Activated T-helper 1 cell treated with anti-CD3 and anti-CD28 coated beads, Interleukin-2, amount 50 U/mL, for 16 hours (primary cell): ENCODE measurements around the gene CLEC18C.
"Not testable (repeated sequence)": the region's sequence is repeated elsewhere in the genome, so short reads cannot be mapped to it uniquely, and the experiment has no call there.

Source experiments
- DNase-seq, 2 donors: peaks; one replicate each; pipeline ENCODE4 v3.0.0-alpha.2; 2020; ENCODE audit warnings: low read depth in 1 of 2, low spot score in 1 of 2

Gene CLEC18C

GRCh38 chr16:70159355-70160348 lies 13.9 kb upstream of the CLEC18C start:
- DNase-seq = no peak

DNA sequence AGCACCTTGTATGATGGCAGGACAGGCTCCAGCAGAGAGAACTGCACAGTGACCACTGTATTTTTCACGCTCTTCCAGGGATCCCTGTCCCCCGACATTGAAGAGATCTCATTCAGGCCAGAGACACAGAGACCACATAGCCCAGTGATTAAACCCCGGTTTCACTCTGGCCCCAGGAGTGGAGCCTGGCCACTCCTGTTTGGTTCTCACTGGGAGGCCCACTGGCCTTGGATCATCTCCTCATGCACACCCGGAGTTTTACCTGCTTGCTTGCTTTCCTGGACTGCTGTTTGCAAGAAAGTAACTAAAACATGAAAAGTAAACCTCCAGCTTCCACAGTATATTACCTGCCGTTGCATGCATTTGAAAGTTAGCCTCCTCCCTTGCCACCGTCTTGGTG lies 13.2 kb upstream of the CLEC18C start:
- no peak for DNase-seq

DNA sequence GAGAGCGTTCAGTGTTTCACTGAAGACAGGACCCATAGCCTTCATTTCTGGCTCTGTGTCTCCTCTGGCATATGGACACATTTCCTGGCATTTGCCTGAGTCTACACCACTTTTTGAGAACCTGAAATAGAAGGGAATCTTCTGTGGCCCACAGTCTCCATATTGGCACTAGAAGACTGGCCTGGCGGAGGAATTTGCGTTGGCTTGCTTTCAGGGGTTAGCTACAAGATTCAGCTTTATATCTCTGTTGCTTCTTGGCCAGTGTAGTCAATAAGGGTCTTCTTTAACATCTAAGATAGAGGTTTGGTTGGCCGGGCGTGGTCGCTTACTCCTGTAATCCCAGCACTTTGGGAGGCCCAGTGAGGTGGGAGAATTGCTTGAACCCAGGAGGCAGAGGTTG lies 12.8 kb upstream of the CLEC18C start:
- DNase-seq = no peak

GRCh38 chr16:70161350-70161749 lies 12.2 kb upstream of the CLEC18C start:
- no peak for DNase-seq

- no peak for DNase-seq
These were observed 11.5 kb upstream of the CLEC18C start for GRCh38 chr16:70162041-70162451.

GRCh38 chr16:70163596-70163995 lies 10.0 kb upstream of the CLEC18C start:
- no peak for DNase-seq

DNA sequence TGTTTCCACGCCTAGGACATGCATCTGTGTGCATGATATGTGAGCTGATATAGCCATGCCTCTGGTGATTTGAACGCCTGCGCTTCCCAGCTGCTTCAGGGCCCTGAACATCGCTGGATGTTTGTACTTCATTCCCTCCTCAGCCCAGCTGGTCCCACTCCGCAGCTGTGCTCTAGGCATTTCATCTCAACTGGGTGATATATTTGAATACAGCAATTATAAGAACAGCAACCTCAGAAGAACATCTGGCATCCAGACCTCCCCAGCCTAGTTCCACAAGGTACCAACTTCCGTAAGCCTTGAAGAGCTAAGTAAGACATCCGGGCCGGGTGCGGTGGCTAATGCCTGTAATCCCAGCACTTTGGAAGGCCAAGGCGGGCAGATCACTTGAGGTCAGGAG lies 6.9 kb upstream of the CLEC18C start:
- not testable (repeated sequence) for DNase-seq

GRCh38 chr16:70173916-70174315 lies 329 bp downstream of the CLEC18C start:
- not testable (repeated sequence) for DNase-seq

- not testable (repeated sequence) for DNase-seq
These were observed 873 bp downstream of the CLEC18C start for GRCh38 chr16:70174387-70174932.

DNA sequence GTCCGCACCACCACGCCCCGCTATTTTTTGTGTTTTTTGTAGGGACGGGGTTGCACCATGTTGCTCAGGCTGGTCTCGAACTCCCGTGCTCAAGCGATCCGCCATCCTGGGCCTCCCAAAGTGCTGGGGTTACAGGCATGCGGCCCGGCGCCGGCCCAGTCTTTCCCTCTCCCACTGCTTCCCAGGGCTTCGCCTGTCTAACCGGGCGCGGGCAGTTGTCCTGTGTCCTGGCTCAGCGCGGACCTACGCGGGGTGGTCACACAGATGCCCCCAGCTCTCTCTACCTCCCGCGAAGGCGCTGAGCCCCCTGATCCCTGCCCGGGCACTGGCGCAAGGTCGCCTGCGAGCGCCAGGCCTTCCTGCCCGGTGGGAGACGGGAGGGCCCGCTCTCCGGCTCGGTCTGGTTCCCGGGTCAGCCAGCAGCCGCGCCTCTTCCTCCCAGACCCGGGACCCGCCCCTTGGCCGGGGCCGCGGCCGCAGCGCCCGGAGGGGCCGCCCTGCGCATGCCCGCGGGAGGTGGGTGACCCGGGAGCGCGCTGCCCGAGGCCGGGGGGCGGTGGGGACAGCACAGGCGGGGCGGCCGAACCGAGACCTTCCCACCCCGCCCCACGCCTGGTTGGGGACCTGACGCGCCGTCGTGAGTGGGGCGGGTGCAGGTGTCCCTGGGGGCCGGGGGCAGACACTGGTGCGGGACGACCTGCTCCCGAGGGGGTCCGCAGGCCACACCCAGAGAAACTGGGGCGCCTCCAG lies 14.4 kb downstream of the CLEC18C start:
- not testable (repeated sequence) for DNase-seq

- not testable (repeated sequence) for DNase-seq
These were observed 15.0 kb downstream of the CLEC18C start for GRCh38 chr16:70188608-70188915.

DNA sequence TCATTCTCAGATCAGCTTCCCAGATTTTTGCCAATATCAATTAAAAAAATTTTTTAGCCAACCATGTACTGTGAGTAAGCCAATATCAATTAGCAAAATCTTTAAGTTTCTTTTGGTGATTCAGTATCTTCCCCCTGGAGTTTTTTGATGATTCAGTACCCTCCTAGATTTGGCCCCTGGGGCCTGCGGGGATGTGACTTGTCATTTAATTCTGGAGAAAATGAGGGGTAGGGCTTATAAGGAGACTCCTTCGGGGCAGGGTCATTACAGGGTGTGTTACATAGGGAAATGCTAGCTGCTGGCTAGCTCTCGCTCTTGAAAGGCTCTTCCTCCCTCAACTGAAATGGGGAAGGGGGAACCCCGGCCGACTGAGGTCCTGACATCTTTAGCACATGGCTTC lies 17.0 kb downstream of the CLEC18C start:
- DNase-seq = not testable (repeated sequence)

GRCh38 chr16:70196683-70197300 lies 23.2 kb downstream of the CLEC18C start:
- DNase-seq = not testable (repeated sequence)

DNA sequence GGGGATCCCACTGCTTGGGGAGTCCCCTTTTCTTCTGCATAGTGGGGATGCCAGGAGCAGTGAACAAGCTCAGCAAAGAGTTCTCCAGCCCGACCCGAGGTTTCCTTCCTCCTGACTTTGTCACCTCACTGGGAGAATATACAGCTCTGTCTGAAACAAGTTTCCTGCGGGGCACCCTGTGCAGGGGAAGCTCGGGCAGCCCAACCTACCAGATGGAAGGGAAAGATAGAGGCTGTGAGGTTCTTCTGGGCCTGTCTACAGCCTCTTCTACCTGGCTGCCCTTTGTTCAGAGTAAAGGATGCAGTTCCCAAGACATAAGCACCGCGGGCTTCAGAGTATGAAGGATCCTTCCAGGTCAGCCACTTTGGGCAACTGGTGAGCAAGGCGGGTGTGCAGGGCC lies 24.0 kb downstream of the CLEC18C start:
- not testable (repeated sequence) for DNase-seq

DNA sequence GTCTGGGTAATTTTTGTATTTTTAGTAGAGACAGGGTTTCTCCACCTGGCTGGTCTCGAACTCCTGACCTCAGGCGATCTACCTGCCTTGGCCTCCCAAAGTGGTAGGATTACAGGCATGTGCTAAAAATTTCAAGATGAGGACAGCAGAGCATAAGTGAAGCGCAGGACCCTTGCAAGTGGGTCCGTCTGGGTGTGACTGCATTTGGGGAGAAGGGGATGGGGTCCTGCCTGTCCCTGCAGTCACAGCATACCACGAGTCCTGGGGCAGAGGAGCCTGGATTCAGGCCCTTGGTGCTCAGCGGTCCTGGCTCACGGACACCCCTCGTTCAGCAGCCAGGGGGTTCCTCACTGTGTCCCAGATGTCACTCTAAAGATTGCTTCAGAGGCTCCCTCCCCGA lies 24.6 kb downstream of the CLEC18C start:
- DNase-seq = not testable (repeated sequence)

DNA sequence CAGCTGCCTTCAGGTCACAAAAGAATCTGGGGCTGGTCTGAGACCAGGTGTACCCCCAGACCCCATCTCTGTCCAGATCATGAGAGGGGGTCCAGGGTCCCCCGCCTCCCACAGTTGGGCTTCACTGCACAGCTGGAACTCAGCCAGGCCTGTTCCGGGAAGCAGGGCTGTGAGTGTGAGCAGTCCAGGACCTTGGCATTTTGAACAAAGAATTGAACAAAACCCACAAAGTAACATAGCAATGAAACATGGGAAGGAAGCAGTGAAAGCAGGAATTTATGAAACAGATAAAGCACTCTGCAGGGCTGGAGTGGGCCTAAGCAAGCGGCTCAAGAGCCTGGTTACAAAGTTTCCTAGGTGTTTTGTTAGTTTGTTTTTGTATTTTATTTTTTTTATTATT lies 25.1 kb downstream of the CLEC18C start:
- DNase-seq = not testable (repeated sequence)

- not testable (repeated sequence) for DNase-seq
These were observed 25.6 kb downstream of the CLEC18C start for GRCh38 chr16:70199170-70199569.

- not testable (repeated sequence) for DNase-seq
These were observed 26.5 kb downstream of the CLEC18C start for GRCh38 chr16:70200063-70200462.

DNA sequence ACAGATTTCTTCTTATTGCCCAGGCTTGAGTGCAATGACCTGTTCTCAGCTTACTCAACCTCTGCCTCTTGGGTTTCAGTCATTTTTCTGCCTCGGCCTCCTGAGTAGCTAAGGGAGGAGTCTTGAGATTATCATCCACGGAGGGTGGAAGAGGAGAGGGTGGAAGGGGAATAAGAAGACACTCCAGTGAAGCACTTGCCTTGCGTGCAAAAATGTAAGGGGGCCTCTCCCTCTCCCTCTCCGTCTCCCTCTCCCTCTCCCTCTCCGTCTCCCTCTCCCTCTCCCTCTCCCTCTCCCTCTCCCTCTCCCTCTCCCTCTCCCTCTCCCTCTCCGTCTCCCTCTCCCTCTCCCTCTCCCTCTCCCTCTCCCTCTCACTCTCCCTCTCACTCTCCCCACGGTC lies 29.9 kb downstream of the CLEC18C start:
- DNase-seq = not testable (repeated sequence)

DNA sequence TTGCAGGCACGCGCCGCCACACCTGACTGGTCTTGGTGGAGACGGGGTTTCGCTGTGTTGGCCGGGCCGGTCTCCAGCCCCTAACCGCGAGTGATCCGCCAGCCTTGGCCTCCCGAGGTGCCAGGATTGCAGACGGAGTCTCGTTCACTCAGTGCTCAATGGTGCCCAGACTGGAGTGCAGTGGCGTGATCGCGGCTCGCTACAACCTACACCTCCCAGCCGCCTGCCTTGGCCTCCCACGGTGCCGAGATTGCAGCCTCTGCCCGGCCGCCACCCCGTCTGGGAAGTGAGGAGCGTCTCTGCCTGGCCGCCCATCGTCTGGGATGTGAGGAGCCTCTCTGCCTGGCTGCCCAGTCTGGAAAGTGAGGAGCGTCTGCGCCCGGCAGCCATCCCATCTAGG lies 30.4 kb downstream of the CLEC18C start:
- not testable (repeated sequence) for DNase-seq

- DNase-seq = not testable (repeated sequence)
These were observed 31.2 kb downstream of the CLEC18C start for GRCh38 chr16:70204668-70205405.
